ENCODE data around the gene ADH4. TPM values are rescaled to one million over a fixed set of nuclear protein-coding genes. Genes with fewer than 3 reads are reported as not detected.
"Not testable (repeated sequence)": the region's sequence is repeated elsewhere in the genome, so short reads cannot be mapped to it uniquely, and the experiment has no call there.

ADH4 gene
- total RNA-seq, 1 donor from 2014 or later = not detected

DNA sequence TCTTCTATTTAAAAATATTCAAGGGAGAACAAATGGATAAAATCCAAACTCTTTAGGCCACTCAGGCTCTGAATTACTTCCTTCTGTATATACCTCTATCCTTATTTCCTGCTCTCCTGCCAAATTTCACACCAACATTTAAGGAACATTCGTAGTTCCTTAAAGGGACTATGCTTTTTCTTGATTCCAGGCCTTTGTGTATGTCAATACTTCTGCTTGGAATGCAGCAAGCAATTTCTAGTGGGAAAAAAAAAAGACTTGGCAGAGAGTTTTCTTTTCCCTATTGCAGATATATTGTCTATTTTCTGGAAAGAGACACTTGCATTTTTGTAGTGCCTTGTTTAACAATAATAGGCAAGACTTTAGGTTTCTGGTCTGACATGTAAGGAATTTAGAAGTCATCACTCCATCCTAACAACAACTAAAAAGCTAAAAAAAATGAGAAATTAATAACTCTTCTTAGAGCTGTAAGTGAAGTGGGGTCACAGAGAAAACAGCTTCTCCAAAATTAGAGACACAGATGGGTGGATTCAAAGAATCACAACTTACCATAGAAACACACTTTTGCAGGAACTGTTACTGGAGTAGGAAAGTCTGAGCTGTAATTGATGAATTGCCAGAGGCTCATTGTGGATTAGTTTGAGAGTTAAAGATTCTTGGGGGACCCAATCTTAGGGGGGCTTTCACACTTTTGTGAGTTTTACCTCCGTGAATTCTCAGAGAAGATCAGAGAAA lies 53.4 kb downstream of the ADH4 start:
- Mint-ChIP-seq H3K4me1 (ENCODE audit: low read depth) (peaks cover 51% of the 10 kb centered on the region), H3K9me3 (ENCODE audit: low read depth) (no peaks in the 10 kb centered on the region), H3K4me3 (ENCODE audit: unreplicated experiment) (peak overlapping the region; percentile 57), H3K27me3 (ENCODE audit: low read depth) (no peaks in the 10 kb centered on the region), H3K27ac (ENCODE audit: unreplicated experiment) (peak overlapping the region; percentile 86), H3K36me3 (ENCODE audit: low read depth) (no peaks in the 10 kb centered on the region)
- TF ChIP-seq, protein P1, sequence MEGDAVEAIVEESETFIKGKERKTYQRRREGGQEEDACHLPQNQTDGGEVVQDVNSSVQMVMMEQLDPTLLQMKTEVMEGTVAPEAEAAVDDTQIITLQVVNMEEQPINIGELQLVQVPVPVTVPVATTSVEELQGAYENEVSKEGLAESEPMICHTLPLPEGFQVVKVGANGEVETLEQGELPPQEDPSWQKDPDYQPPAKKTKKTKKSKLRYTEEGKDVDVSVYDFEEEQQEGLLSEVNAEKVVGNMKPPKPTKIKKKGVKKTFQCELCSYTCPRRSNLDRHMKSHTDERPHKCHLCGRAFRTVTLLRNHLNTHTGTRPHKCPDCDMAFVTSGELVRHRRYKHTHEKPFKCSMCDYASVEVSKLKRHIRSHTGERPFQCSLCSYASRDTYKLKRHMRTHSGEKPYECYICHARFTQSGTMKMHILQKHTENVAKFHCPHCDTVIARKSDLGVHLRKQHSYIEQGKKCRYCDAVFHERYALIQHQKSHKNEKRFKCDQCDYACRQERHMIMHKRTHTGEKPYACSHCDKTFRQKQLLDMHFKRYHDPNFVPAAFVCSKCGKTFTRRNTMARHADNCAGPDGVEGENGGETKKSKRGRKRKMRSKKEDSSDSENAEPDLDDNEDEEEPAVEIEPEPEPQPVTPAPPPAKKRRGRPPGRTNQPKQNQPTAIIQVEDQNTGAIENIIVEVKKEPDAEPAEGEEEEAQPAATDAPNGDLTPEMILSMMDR (IDR thresholded peaks at IDR 0.05) = no peak
- no peak for DNase-seq (ENCODE audit: low spot score)

DNA sequence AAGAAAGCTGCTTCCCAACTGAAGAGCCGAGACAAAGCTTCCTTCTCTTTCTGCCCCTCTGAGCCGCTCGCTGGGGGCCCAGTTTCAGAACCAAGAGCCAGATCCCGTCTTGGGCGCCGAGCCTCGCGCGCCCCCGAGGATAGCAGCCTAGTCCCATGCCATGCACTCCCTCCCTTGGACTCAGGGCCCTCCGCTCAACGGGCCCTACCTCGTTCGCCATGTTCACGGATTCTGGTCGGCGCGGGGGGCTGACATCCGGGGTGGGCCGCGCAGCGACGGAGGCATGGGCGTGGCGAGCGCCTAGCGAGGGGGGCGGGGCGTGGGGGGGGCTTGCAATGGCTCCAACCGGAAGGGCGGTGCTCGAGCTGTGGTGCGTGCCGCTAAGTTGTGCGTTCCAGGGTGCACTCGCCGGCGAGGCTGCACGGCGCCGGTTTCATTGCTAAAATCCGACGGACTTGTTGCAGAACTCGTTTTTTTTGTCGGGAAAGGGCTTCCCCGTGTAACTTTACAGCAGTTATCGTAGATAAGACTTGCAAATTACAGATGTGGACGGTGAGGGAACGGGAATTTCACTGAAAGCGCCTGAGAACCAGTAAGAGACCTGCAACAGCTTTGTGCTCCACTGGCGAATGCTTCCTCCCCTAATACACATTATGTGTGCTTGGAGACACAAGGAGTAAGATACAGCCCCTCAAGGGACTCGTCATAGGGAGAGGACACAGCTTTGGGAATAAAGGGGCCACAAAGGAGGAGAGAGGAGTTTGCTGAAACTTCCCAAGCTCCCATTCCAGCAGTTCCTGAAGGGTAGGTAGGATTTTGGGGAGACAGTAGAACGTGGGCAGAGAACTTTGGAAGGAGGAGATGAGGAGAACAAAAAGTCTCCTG lies 55.4 kb downstream of the ADH4 start, which contains the start of gene ADH5:
Gene ADH5, minus strand, starts transcription at position 308 of the 885 bp plus-strand sequence. Its CDS starts 88 bp downstream, at position 220.
- Mint-ChIP-seq H3K27me3 (ENCODE audit: low read depth) (no peaks in the 10 kb centered on the region), H3K36me3 (ENCODE audit: low read depth) (peaks cover 10% of the 10 kb centered on the region), H3K4me1 (ENCODE audit: low read depth) (peaks cover 61% of the 10 kb centered on the region), H3K9me3 (ENCODE audit: low read depth) (no peaks in the 10 kb centered on the region), H3K27ac (ENCODE audit: unreplicated experiment) (peak within 1 kb of the TSS; percentile 99), H3K4me3 (ENCODE audit: unreplicated experiment) (peak within 1 kb of the TSS; percentile 86)
- DNase-seq (ENCODE audit: low spot score) = no peak
- TF ChIP-seq, protein P1 (IDR thresholded peaks at IDR 0.05) = no peak

DNA sequence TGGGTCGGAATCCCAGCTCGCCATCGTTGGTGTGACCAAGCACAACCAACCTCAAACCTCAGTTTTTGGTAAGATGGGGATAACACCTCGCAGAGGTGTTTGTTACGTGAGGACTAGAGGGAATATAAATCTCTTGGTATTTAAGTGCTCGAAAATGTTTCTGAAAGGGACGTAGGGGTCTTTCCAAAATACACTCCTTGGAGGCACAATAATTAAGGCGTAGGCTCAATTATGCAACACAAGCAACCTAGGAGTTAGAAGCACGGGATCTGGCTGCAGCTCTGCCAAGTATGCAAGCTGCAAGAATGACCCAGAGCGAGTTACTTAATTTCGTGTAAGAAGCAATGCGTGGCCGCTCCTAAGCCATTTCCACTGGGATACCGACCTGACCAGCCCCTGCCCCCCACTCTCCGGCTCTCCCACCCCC lies 56.1 kb downstream of the ADH4 start:
- H3K27me3 Mint-ChIP-seq (ENCODE audit: low read depth) = no peaks in the 10 kb centered on the region
- peaks cover 10% of the 10 kb centered on the region for H3K36me3 Mint-ChIP-seq (ENCODE audit: low read depth)
- H3K4me3 Mint-ChIP-seq (ENCODE audit: unreplicated experiment) = peak overlapping the region; percentile 86
- no peak for DNase-seq (ENCODE audit: low spot score)
- H3K27ac Mint-ChIP-seq (ENCODE audit: unreplicated experiment) = peak overlapping the region; percentile 99
- peaks cover 61% of the 10 kb centered on the region for H3K4me1 Mint-ChIP-seq (ENCODE audit: low read depth)
- no peaks in the 10 kb centered on the region for H3K9me3 Mint-ChIP-seq (ENCODE audit: low read depth)
- TF ChIP-seq, protein P1 (IDR thresholded peaks at IDR 0.05) = no peak

DNA sequence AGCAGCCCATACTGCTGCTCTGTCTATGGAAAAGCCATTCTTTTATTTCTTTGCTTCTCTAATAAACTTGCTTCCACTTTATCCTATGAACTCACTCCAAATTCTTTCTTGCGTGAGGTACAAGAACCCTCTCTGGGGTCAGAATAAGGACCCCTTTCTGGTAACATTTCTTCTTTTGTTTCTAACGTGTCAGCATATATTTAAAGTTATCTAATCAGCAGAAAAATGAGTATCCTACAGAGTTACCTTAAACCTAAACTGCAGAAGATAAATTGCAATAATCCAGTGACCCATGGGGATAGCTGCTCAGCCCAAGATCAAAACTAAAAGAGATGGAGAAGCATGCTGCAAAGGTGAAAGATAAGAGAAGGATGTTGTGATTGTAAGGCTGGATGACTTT lies 59.5 kb downstream of the ADH4 start:
- H3K9me3 Mint-ChIP-seq (ENCODE audit: low read depth) = no peaks in the 10 kb centered on the region
- no peaks in the 10 kb centered on the region for H3K27me3 Mint-ChIP-seq (ENCODE audit: low read depth)
- H3K36me3 Mint-ChIP-seq (ENCODE audit: low read depth) = peaks cover 30% of the 10 kb centered on the region
- no peak for DNase-seq (ENCODE audit: low spot score)
- H3K27ac Mint-ChIP-seq (ENCODE audit: unreplicated experiment) = no peak overlapping the region
- TF ChIP-seq, protein P1 (IDR thresholded peaks at IDR 0.05) = no peak
- peaks cover 36% of the 10 kb centered on the region for H3K4me1 Mint-ChIP-seq (ENCODE audit: low read depth)
- H3K4me3 Mint-ChIP-seq (ENCODE audit: unreplicated experiment) = no peak overlapping the region

DNA sequence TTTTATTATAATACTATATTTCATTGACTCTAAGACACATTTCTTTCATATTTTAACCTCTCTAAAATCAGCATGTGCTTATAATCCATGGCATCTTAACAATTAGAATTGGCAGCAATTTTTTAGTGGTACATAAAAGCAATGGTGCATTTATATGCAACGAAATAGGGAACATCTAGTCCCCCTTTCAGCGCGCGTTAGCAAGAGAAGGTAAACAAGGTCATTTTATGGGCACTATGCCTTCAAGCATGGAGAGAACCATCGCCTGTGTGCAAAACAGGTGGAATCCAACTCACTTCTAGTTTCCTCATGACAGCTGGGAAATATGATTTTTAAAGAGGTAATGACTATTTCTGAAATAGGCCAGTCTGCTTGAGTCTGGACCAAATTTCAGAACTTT lies 61.9 kb downstream of the ADH4 start:
- TF ChIP-seq, protein P1 (IDR thresholded peaks at IDR 0.05) = no peak
- no peak overlapping the region for H3K27ac Mint-ChIP-seq (ENCODE audit: unreplicated experiment)
- no peaks in the 10 kb centered on the region for H3K27me3 Mint-ChIP-seq (ENCODE audit: low read depth)
- H3K36me3 Mint-ChIP-seq (ENCODE audit: low read depth) = peaks cover 39% of the 10 kb centered on the region
- no peaks in the 10 kb centered on the region for H3K9me3 Mint-ChIP-seq (ENCODE audit: low read depth)
- no peak for DNase-seq (ENCODE audit: low spot score)
- H3K4me1 Mint-ChIP-seq (ENCODE audit: low read depth) = peaks cover 24% of the 10 kb centered on the region
- no peak overlapping the region for H3K4me3 Mint-ChIP-seq (ENCODE audit: unreplicated experiment)

DNA sequence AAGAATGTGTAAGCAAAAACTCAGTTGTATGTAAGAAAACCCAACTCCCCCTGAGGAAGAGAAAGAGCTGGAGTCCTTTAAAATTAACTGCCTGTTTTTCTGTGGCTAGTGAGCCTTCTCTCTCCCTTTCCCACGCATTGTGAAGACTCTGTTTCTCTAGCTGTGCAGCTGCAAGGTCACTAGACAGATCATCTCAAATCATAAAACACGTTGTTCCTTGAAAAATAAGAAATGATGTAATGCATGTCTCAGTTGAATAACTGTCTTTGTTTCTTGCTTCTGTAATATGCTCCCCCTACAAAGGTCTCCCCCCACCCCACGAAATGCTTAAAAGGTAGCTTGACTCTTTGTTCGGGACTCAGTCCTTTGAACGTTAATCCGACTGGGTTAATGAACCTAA lies 63.2 kb downstream of the ADH4 start:
- Mint-ChIP-seq H3K36me3 (ENCODE audit: low read depth) (peaks cover 45% of the 10 kb centered on the region), H3K4me1 (ENCODE audit: low read depth) (peaks cover 14% of the 10 kb centered on the region), H3K27ac (ENCODE audit: unreplicated experiment) (peak overlapping the region; percentile 13)
- H3K9me3 Mint-ChIP-seq (ENCODE audit: low read depth); DNase-seq (ENCODE audit: low spot score); H3K27me3 Mint-ChIP-seq (ENCODE audit: low read depth); H3K4me3 Mint-ChIP-seq (ENCODE audit: unreplicated experiment): not testable (repeated sequence)

All from chondrocyte (in vitro differentiated cells).